IPS DF 19.7 (cell line): ENCODE data around the gene BCL2L2.
"Not testable (repeated sequence)": the region's sequence is repeated elsewhere in the genome, so short reads cannot be mapped to it uniquely, and the experiment has no call there.

Source experiments
- DNase-seq: peaks from one replicate; pipeline ENCODE4 v3.0.0-alpha.2; 2013; ENCODE audit warnings: low read depth, low spot score

Gene BCL2L2

GRCh38 chr14:23324455-23324846, 17.8 kb downstream of the BCL2L2 start:
- no peak for DNase-seq

GRCh38 chr14:23324993-23325392, 18.4 kb downstream of the BCL2L2 start:
- DNase-seq: no peak

- DNase-seq: not testable (repeated sequence)
Measured at GRCh38 chr14:23325746-23326145, 19.1 kb downstream of the BCL2L2 start.

GRCh38 chr14:23326491-23327332, 20.1 kb downstream of the BCL2L2 start:
- no peak for DNase-seq

GRCh38 chr14:23327947-23328744, 21.5 kb downstream of the BCL2L2 start:
- no peak for DNase-seq

- no peak for DNase-seq
Measured at GRCh38 chr14:23335623-23336022, 29.0 kb downstream of the BCL2L2 start.

GRCh38 chr14:23339506-23340268, 33.1 kb downstream of the BCL2L2 start:
- DNase-seq: no peak

- no peak for DNase-seq
Measured at GRCh38 chr14:23344481-23344880, 37.8 kb downstream of the BCL2L2 start.

GRCh38 chr14:23345987-23346692, 39.5 kb downstream of the BCL2L2 start:
- DNase-seq: no peak

GRCh38 chr14:23346693-23347405, 40.2 kb downstream of the BCL2L2 start:
- no peak for DNase-seq

GRCh38 chr14:23347406-23348296, 41.0 kb downstream of the BCL2L2 start:
- DNase-seq: no peak

- no peak for DNase-seq
Measured at GRCh38 chr14:23348297-23348655, 41.6 kb downstream of the BCL2L2 start.

GRCh38 chr14:23349156-23349845, 42.7 kb downstream of the BCL2L2 start:
- no peak for DNase-seq

- no peak for DNase-seq
Measured at GRCh38 chr14:23351681-23352505, 45.3 kb downstream of the BCL2L2 start.

- DNase-seq: peak; percentile 78
Measured at GRCh38 chr14:23352506-23353432, 46.1 kb downstream of the BCL2L2 start, which contains the start of gene SLC22A17. Gene SLC22A17, minus strand, starts transcription at chr14:23352887.

- no peak for DNase-seq
Measured at GRCh38 chr14:23353433-23353780, 46.8 kb downstream of the BCL2L2 start.

- DNase-seq: no peak
Measured at GRCh38 chr14:23354990-23355389, 48.4 kb downstream of the BCL2L2 start.
